ENCODE measurements around the gene TRIM46. TPM values are rescaled to one million over a fixed set of nuclear protein-coding genes. Genes with fewer than 3 reads are reported as not detected.

TRIM46 gene
- total and polyA plus RNA-seq, 2 of the 13 experiments (the other 11 are each of a cell fraction or from before 2014, with no cell fraction given) = 0.04 to 0.09 TPM

DNA sequence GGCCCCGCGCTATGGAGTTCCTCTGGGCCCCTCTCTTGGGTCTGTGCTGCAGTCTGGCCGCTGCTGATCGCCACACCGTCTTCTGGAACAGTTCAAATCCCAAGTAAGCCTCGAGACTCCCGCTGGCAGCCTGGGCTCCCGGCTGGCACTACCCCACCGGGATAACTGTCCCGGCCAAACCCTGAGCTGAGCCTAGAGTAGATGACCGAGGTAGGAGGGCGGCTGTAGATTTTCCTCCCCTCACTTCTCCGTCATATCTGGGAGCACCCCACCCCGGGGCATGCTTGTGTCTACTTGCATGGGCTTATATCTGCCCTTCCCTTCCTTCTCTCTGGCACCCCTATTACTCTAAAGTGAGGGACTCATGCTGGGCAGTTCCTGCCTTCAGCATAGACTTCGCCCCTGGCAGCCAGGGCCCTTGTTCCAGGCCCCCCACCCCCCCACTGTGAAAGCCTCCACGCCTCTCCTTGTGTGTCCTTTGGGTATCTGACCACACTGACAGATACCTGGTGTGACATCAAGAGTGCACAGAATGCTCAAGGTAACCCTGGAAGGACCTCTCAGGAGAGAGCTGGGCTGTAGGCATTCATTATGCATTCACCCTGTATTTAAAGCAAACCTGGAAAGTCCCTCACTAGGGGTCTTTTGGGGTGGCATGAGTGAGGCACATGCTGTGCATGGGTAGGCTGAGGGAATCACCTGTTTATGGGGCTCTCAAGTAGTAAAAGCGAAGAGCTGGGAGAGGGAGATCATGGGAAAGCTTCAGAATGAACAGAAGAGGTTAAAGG is 45.5 kb upstream of the TRIM46 start (continued):
- TF ChIP-seq ZNF431 (CRISPR knock-in tag; IDR thresholded peaks at IDR 0.05; ENCODE audit: borderline replicate concordance, low read depth) (peak; percentile 51; the same call in 1 of the 2 replicates), E2F5 (CRISPR knock-in tag; conservative IDR thresholded peaks at IDR 0.05) (no peak), FOSL2 (CRISPR knock-in tag; IDR thresholded peaks at IDR 0.05) (no peak), ZFP91 (CRISPR knock-in tag; IDR thresholded peaks at IDR 0.05; ENCODE audit: borderline replicate concordance) (no peak), ZNF17 (CRISPR knock-in tag; IDR thresholded peaks at IDR 0.05) (no peak), AGO1 (IDR thresholded peaks at IDR 0.05; ENCODE audit: low read depth, low read length, poor library complexity, severe bottlenecking) (no peak), SRSF9 (IDR thresholded peaks at IDR 0.05; ENCODE audit: borderline replicate concordance, insufficient read depth, low read depth, low read length, poor library complexity, severe bottlenecking) (no peak), PHF5A (CRISPR knock-in tag; IDR thresholded peaks at IDR 0.05; ENCODE audit: low read depth, unreplicated experiment) (no peak), MAFK (conservative IDR thresholded peaks at IDR 0.05 in 1 of 2, IDR thresholded peaks at IDR 0.05 in 1 of 2; ENCODE audit: low read length in 2 of 2) (no peak), FOSL1 (CRISPR knock-in tag; IDR thresholded peaks at IDR 0.05; ENCODE audit: borderline replicate concordance) (no peak), NRL (CRISPR knock-in tag; IDR thresholded peaks at IDR 0.05; ENCODE audit: borderline replicate concordance) (no peak), ZNF124 (CRISPR knock-in tag; IDR thresholded peaks at IDR 0.05) (0 out of 2 replicates have a peak, but pooled peaks have one; percentile 25), ZNF335 (CRISPR knock-in tag; IDR thresholded peaks at IDR 0.05) (peak; percentile 49; the same call in 1 of the 2 replicates), ZNF646 (CRISPR knock-in tag; IDR thresholded peaks at IDR 0.05) (no peak), SIX1 (CRISPR knock-in tag; IDR thresholded peaks at IDR 0.05; ENCODE audit: borderline replicate concordance) (no peak), BCL6 (CRISPR knock-in tag; IDR thresholded peaks at IDR 0.05) (no peak), ZNF616 (CRISPR knock-in tag; IDR thresholded peaks at IDR 0.05; ENCODE audit: low read depth) (no peak)
